Fibroblast of mammary gland (primary cell): ENCODE data around the gene CCDC32.

Experiments used
- DNase-seq: peaks from one replicate; pipeline ENCODE4 v3.0.0-alpha.2; 2010; ENCODE audit warnings: low read depth
- H3K4me3 ChIP-seq: 2 replicates; pipeline ENCODE4 v1.5.1; 2011; ENCODE audit warnings: low read depth, mild to moderate bottlenecking, low read length, moderate library complexity; ENCODE audit not compliant: control insufficient read depth
- CTCF ChIP-seq: conservative IDR thresholded peaks from 2 replicates; pipeline ENCODE4 v1.5.1; 2011; ENCODE audit warnings: low read depth, low read length, inconsistent platforms; ENCODE audit not compliant: control insufficient read depth, insufficient read depth

Gene CCDC32

DNA sequence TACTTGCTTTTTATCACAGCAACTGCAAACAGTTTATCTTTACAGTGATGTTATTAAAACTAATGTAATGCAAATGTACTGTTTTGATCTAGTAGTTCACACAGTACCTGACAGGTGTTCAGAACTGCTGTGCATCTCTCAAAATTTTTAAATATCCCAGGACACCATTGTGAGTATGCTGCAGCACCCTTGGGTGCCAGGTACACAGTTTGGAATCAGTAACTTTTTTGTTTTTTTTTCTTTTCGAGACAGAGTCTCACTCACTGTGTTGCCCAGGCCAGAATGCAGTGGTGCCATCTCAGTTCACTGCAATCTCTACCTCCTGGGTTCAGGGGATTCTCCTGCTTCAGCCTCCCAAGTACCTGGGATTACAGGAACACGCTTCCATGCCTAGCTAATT, 32.2 kb upstream of the CCDC32 start:
- no peak for TF ChIP-seq CTCF
- H3K4me3 ChIP-seq: no peak overlapping the region
- no peak for DNase-seq

DNA sequence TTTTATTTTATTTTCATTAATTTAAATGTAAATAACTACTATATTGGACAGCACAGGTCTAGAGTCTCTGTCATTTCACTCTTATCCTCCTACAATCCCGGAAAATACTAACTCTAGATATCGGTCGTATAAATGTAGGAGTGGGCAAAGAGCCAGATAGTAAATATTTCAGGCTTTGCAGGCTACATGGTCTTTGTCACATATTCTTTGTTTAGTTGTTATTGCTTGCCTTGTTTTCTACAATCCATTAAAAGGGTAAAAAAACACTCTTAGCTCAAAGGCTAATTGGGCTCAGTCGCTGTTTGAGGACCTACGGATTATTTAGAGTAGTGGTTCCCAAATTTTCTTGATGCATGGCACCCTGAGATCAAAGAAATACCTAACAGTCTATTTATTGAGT, 30.9 kb upstream of the CCDC32 start:
- no peak for TF ChIP-seq CTCF
- peak overlapping the region; percentile 78 for H3K4me3 ChIP-seq
- no peak for DNase-seq

- H3K4me3 ChIP-seq: peak overlapping the region; percentile 78
- DNase-seq: no peak
- TF ChIP-seq CTCF: no peak
These were observed 30.4 kb upstream of the CCDC32 start for GRCh38 chr15:40595219-40595618.

GRCh38 chr15:40594429-40594836, 29.6 kb upstream of the CCDC32 start:
- no peak for TF ChIP-seq CTCF
- peak; percentile 43 for DNase-seq

DNA sequence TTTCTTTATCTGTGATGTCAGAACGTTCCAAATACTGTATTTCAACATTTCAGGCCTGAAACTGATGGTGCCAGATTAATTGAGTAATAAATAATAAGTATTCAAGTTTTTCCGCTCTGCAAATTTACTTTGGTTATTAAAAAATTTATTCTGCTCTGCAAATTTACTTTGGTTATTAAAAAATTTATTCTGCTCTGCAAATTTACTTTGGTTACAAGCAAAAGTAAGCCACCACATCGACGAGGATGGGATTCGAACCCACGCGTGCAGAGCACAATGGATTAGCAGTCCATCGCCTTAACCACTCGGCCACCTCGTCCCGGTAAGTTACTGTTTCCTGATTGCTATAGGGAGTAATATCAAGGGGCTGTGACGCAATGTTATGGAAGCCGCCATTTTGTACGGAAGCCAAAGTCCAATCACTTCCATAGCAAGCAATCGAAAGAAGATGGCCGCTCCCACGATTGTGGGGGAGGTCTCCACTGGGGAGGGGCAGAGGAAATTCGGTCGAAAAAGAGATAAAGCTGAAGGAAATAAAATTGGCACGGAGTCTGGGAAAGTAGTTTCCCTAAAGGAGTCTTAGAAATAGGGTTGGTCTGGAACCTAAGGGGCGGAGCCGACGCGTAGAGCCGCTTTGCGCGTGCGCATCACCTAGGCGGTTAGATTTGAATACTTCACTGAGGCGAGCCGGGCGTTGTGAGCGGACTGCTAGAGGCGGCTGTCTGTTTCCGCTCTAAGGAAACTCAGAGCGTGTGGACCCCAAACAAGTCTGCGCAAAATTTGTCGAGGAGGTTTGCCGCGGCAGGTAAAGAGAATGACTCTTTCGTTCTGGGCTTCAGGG, 29.0 kb upstream of the CCDC32 start, which contains the start of gene KNL1:
Gene KNL1, plus strand, starts transcription at position 662 of the 841 bp plus-strand sequence. CDS start 8,683 bp downstream, outside the sequence.
- no peak for TF ChIP-seq CTCF
- peak within 1 kb of the TSS; percentile 78 for H3K4me3 ChIP-seq
- DNase-seq: peak; percentile 92

More at GRCh38 chr15:40594429-40594836, 29.6 kb upstream of the CCDC32 start:
- H3K4me3 ChIP-seq: peak overlapping the region; percentile 78

DNA sequence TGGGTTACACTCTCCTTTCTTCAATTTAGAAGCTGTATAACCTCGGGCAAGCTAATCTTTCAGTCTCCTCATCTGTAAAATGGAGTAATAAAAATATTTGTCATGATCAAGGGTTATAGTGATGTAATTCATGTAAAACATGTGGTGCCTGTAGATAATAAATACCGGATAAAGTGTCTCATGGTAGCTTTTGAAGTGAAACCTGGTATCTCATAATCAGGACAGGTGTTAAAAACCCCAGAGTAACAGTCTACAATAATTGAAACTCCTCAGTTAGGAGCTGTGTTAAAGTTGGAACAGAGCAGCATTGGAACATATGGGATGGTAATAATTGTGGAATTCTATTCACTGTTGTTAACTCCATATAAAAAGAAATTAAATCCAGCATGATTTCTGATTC, 28.3 kb upstream of the CCDC32 start:
- no peak for TF ChIP-seq CTCF
- no peak for DNase-seq
- H3K4me3 ChIP-seq: no peak overlapping the region
